Panc1 (cell line): ENCODE results near the gene TTC23. TPM values are rescaled to one million over a fixed set of nuclear protein-coding genes. Genes with fewer than 3 reads are reported as not detected.

Source experiments
- ATAC-seq: fragments of 200-7000 bp; cut with Tn5 transposase; 2 replicates; pipeline ENCODE4 v1.9.1; 2020; ENCODE audit warnings: mild to moderate bottlenecking, moderate library complexity
- BruUV-seq: library from RNA; stranded (reverse); fragments of 400-500 nt; replicated peaks from 2 replicates; lab custom pipeline; 2021; lab: Mats Ljungman, UMichigan
- CTCF ChIA-PET: fragments of 300-600 bp; sonication (Branson Sonifier 250); formaldehyde crosslinking; loops from one replicate; lab custom pipeline; 2022; ENCODE audit warnings: antibody characterized with exemption; lab: Charles Lee
- POLR2A ChIA-PET: fragments of 300-600 bp; sonication (Branson Sonifier 250); formaldehyde crosslinking; loops from one replicate; lab custom pipeline; 2022; ENCODE audit warnings: antibody characterized with exemption; lab: Charles Lee
- DNase-seq: peaks from one replicate; pipeline ENCODE4 v3.0.0-alpha.2; 2010; ENCODE audit warnings: low read depth, low spot score
- H3K27ac ChIP-seq: 2 replicates; pipeline ENCODE4 v1.5.1; 2011; ENCODE audit warnings: mild to moderate bottlenecking, low read length, inconsistent platforms
- H3K27me3 ChIP-seq: fragments of 200-500 bp; sonication (Bioruptor generic); 2 replicates; pipeline ENCODE4 v1.6.0; 2014; ENCODE audit warnings: low read length, inconsistent platforms; ENCODE audit not compliant: control insufficient read depth, insufficient read depth
- H3K36me3 ChIP-seq: fragments of 200-500 bp; sonication (Bioruptor generic); 2 replicates; pipeline ENCODE4 v1.5.1; 2014; ENCODE audit warnings: inconsistent platforms, mild to moderate bottlenecking, low read length, moderate library complexity; ENCODE audit not compliant: control insufficient read depth, insufficient read depth
- H3K4me1 ChIP-seq: 2 replicates; pipeline ENCODE4 v1.5.1; 2011; ENCODE audit warnings: inconsistent platforms, mild to moderate bottlenecking, low read length, moderate library complexity; ENCODE audit not compliant: control insufficient read depth, insufficient read depth
- H3K4me3 ChIP-seq, 2 experiments: 2 replicates each; pipeline ENCODE4 v1.5.1; 2011 to 2012; ENCODE audit warnings: low read depth in 2 of 2, low read length in 2 of 2, mild to moderate bottlenecking in 2 of 2, inconsistent platforms in 1 of 2, moderate library complexity in 1 of 2
- H3K9me3 ChIP-seq: fragments of 200-500 bp; sonication (Bioruptor generic); 2 replicates; pipeline ENCODE4 v1.5.1; 2014; ENCODE audit warnings: low read depth, mild to moderate bottlenecking, inconsistent platforms, low read length, moderate library complexity; ENCODE audit not compliant: control insufficient read depth, insufficient read depth
- POLR2AphosphoS5 ChIP-seq: IDR thresholded peaks from 2 replicates; pipeline ENCODE4 v1.6.1; 2012; ENCODE audit warnings: mild to moderate bottlenecking, low read depth, low read length, moderate library complexity
- REST ChIP-seq, 2 experiments: IDR thresholded peaks; 2 replicates each; pipeline ENCODE4 v1.6.1; 2011 to 2012; ENCODE audit warnings: low read depth in 2 of 2, control low read depth in 1 of 2, low read length in 1 of 2, mild to moderate bottlenecking in 1 of 2, moderate library complexity in 1 of 2; ENCODE audit not compliant: insufficient read depth in 1 of 2
- SIN3A ChIP-seq: IDR thresholded peaks from 2 replicates; pipeline ENCODE4 v1.6.1; 2012; ENCODE audit warnings: low read depth, mild to moderate bottlenecking, low read length, moderate library complexity, borderline replicate concordance; ENCODE audit not compliant: insufficient read depth
- TCF7L2 ChIP-seq: IDR thresholded peaks from 2 replicates; pipeline ENCODE4 v1.6.1; 2011; ENCODE audit warnings: mild to moderate bottlenecking, low read depth, low read length, inconsistent platforms
- in situ Hi-C: cut with HindIII; loops from 2 replicates; pipeline ENCODE4 v1.10.0; 2016; ENCODE audit warnings: low sequenced_read_pairs, low pct_unique_long_range_greater_than_20kb
- intact Hi-C: fragments of 100-400 bp; cut with micrococcal nuclease; formaldehyde crosslinking; loops from one replicate; pipeline ENCODE4 v1.10.0; 2022; ENCODE audit not compliant: unreplicated experiment
- total RNA-seq: library from RNA; stranded (reverse); gene quantifications from one replicate; pipeline ENCODE4 v1.2.1, GENCODE V29; 2021; ENCODE audit not compliant: unreplicated experiment
- TF ChIP-seq, protein P1 (sequence below): fragments of 450-650 bp; IDR thresholded peaks from 2 replicates; pipeline ENCODE4 v1.5.1; 2017; ENCODE audit warnings: mild to moderate bottlenecking

TTC23 gene
- total RNA-seq, 1 experiment from 2014 or later: 21.7 TPM

- ATAC-seq (no peak), DNase-seq (no peak)
- Histone ChIP-seq H3K4me1 (no peaks in the 10 kb centered on the region), H3K4me3 (no peak overlapping the region), H3K9me3 (no peaks in the 10 kb centered on the region), H3K27ac (no peak overlapping the region), H3K27me3 (no peaks in the 10 kb centered on the region), H3K36me3 (no peaks in the 10 kb centered on the region)
- BruUV-seq: no TSS peak
- TF ChIP-seq POLR2AphosphoS5 (no peak), REST (IDR thresholded peaks at IDR 0.05; ENCODE audit: insufficient read depth in 1 of 2, low read depth in 2 of 2, low read length in 1 of 2) (no peak)
- TF ChIP-seq, protein P1, sequence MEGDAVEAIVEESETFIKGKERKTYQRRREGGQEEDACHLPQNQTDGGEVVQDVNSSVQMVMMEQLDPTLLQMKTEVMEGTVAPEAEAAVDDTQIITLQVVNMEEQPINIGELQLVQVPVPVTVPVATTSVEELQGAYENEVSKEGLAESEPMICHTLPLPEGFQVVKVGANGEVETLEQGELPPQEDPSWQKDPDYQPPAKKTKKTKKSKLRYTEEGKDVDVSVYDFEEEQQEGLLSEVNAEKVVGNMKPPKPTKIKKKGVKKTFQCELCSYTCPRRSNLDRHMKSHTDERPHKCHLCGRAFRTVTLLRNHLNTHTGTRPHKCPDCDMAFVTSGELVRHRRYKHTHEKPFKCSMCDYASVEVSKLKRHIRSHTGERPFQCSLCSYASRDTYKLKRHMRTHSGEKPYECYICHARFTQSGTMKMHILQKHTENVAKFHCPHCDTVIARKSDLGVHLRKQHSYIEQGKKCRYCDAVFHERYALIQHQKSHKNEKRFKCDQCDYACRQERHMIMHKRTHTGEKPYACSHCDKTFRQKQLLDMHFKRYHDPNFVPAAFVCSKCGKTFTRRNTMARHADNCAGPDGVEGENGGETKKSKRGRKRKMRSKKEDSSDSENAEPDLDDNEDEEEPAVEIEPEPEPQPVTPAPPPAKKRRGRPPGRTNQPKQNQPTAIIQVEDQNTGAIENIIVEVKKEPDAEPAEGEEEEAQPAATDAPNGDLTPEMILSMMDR: no peak
- POLR2A ChIA-PET: no interaction called here
- intact Hi-C loops: no loop called here
- CTCF ChIA-PET: no interaction called here
- in situ Hi-C loops: no loop called here
These were observed 156.7 kb downstream of the TTC23 start for GRCh38 chr15:99092554-99093172.

DNA sequence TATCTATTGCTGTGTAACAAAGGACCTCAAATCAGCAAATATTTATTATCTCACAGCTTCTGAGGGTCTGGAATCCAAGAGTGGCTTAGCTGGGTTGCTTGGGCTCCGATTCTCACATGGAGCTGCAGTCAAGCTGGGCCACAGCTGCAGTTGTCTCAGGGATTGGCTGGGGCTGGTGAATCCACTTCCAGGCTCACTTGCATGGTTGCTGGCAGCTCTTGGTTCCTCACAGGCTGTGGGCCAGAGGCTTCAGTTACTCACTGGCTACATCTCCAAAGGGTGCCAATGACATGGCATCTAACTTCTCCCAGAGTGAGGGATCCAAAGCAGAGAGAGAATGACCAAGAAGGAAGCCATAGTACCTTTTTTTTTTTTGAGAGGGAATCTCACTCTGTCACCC, 158.4 kb downstream of the TTC23 start:
- CTCF ChIA-PET: no interaction called here
- POLR2A ChIA-PET: no interaction called here
- DNase-seq (no peak), ATAC-seq (no peak)
- intact Hi-C loops (no loop called here), in situ Hi-C loops (no loop called here)
- Histone ChIP-seq H3K4me3 (no peak overlapping the region), H3K4me1 (no peaks in the 10 kb centered on the region), H3K27ac (no peak overlapping the region), H3K36me3 (no peaks in the 10 kb centered on the region), H3K27me3 (no peaks in the 10 kb centered on the region), H3K9me3 (no peaks in the 10 kb centered on the region)
- BruUV-seq: no TSS peak
- TF ChIP-seq TCF7L2 (no peak), REST (IDR thresholded peaks at IDR 0.05; ENCODE audit: insufficient read depth in 1 of 2, low read depth in 2 of 2, low read length in 1 of 2) (no peak), POLR2AphosphoS5 (no peak), SIN3A (no peak)
- TF ChIP-seq, protein P1: no peak
